GM11168 (cell line): Measurements from ENCODE around the gene SPATA3.

ENCODE experiments used
- in situ Hi-C: fragments of 300-500 bp; cut with MboI; formaldehyde crosslinking; loops from one replicate; pipeline ENCODE4 v1.12.0; 2022; ENCODE audit warnings: low sequenced_read_pairs; ENCODE audit not compliant: unreplicated experiment

SPATA3 gene

DNA sequence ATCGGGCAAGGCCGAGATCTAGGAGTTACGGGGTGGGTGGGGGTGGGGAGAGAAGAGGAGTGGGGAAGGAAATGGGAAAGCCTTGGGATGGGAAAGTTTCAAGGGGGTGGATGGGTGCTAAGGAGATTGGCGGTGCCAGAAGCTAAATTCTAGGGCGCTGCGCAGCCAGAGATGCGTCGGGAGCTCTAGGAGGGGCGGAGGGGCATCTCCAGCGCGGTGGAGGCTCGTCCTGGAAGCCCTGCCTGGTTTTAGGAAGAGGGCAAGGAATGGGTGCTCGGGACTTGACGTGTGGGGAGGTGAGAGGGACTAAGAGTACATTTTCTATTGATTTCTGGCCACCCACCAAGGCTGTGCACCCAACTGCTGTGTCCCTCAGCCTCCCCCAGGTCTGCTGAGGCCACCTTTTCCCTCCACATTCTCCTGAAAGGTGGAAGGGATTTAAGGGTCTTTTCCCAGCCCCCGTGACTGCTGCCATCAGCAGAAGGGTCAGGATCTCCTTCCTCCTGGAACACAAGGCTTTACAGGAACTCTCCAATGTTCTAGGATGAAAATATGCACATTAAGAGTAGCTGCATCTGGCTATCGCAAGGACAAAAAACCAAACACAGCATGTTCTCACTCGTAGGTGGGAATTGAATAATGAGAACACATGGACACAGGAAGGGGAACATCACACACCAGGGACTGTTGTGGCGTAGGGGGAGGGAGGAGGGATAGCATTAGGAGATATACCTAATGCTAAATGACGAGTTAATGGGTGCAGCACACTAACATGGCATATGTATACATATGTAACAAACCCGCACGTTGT lies 42.8 kb downstream of the SPATA3 start:
- in situ Hi-C loops, result no loop called here

DNA sequence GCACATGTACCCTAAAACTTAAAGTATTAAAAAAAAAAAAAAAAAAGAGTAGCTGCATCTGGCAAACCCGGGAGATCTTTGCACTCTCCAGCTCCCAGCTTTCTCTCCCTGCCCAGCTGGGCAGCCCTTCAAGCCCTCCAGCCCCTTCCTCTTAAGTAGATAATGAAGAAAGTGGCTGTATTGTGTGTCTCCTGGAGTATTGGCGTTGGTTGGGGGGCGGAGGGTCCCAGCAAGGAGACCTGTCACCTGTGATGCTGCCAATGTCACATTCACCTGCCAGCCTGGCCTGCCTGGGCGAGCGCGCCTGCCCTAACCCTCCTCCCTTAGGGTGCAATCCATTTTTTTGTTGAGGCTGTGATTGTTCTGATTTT lies 43.4 kb downstream of the SPATA3 start:
- in situ Hi-C loops, result no loop called here

DNA sequence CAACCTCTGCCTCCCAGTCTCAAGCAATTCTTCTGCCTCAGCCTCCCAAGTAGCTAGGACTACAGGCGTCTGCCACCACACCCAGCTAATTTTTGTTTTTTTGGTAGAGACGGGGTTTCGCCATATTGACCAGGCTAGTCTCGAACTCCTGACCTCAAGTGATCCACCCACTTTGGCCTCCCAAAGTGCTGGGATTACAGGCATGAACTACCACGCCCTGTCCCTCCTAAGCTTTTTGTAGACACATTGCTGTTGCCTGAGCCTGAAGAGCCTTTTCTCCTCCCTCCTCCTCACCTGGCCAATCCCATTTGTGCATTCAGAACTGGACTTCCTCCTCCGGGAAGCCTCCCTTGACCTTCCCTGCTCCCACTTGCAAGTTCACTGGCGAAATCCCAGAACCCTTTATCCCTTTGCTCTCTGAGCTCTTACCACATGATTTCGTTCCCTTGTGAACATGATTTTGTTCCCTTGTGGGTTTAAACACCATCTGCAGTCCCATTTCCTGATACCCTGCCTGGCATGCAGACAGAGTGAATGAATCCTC lies 44.0 kb downstream of the SPATA3 start:
- in situ Hi-C loops, result no loop called here

DNA sequence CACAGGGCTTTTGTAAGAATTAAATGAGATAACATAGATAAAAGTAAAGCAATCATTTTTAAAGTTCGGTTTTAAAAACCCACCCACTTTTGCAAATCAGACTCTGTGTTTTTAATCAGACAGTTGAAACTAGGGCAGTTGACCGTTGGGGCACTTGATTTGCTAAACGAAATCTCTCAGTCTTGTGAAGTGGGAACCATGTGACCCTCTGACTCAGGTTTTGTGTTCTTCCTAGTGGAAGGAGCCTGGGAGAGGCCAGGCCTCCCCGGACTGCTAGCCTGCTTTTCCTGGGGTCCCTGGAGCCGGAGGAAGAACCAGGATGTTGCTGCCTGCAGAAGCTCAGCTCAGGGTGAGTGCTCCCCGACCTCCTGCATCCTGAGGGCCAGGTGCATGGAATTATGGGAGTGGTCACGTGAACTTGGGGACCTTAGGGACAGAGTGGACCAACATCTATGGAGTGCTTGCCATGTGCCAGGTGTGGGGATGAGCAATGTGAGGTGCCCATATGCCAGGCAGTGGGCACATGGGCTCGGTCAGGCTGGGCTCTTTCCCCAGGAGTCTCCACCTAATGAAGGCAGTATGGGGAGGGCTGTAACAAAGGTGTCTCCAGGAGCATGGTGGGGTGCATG lies 45.3 kb downstream of the SPATA3 start:
- in situ Hi-C loops, result no loop called here

DNA sequence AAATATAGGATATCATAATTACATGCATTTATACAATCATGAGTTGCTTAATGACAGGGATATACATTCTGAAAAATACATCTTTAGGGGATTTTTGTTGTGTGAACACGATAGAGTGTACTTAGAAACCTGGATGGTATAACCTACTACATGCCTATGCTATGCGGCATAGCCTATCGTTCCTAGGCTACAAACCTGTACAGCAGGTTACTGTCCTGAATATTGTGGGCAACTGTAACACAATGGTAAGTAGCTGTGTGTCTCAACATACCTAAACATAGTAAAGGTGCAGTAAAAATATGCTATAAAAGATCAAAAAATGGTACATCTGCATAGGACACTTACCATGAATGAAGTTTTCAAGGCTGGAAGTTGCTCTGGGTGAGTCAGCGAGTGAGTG lies 47.9 kb downstream of the SPATA3 start:
- in situ Hi-C loops, result no loop called here

DNA sequence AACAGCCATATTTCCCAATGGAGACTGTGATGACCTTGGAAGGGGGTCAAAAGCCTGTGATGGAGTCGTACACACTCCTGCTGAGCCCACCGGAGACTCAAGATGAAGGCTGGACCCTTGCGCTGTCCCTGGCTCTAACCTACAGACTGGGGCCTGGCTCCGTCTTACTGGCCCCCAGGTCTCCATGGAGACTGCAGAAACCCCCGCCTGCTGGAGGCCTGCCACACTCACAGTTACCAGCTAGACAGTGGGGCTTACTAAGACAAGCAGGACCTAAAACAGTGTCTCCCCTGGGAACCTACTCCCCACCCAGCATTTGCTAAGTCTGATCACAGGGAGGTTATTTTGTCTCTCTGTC lies 51.0 kb downstream of the SPATA3 start:
- in situ Hi-C loops, result no loop called here

DNA sequence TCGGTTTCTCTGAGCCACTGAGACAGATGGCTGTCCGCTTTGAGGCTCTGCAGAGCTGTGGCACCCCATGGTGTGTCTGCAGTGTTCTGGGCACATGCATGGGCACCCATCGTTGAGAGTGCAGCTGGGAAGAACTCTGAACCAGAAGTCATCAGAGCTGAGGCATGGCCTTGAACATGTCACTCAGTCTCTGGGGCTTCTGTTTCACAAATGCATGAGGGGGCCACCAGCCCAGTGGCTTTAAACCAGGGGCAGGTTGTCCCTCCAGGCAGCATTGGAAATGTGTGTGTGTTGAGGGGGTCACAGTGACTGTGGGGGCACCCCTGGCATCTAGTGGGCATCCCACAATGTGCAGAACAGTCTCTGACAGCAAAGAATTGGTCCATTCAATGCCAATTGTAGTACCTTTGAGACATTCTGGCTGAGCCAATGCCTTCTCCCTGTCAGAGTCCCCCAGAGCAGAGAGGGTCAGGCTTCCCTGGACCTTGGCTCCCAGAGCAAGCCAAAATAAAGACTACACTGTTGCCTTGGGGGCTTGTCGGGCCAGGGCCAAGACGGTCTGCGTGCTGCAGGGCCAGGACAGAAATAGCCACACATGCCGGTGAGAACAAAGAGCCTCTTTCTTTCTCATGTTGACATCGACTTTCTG lies 51.5 kb downstream of the SPATA3 start:
- in situ Hi-C loops, result no loop called here

DNA sequence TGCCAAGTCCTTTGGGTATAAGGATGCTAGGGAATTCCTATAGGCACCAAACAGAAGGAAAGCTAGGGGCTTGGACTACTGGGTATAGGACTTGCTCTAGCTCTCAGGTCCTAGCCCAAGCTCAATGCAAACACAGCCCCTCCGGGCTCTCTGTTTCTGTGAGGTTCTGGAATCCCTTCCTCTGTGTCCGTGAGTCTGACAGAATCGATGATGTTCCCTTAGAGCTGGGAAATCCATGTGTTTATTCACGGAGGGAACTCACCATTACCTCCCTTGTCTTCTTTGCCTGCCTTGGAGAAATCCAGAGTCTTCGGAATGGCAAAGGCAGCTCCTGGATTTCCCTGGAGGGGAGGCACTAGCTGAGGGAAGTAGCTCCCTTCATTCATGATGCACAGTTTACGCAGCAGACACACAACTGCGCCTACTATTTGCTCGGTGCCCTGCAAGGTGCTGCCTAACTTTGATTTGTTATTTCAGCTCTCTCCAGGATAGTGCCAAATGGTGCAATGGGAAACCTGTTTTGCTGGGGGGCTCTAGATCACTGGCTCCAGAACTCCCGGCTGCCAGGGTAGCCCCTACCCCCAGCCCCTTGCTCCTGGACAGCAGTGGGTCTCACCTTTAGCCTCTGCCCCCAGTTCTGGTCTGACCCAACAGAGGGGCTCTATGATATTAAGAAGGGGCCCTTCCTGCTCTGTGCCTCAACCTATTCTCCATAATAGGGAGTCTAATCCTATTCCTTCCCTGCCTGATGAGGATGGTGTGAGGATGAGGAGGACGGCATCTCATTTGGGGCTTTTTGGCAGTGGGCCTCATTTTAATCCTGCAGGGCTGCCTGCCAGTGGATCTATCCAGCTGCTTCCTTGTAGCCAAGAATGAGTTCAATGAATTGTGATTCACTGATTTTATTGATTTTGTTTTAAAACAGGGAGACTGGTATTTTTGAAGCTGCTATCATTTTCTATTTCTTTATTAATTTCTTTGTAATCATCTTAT lies 52.3 kb downstream of the SPATA3 start:
- in situ Hi-C loops, result no loop called here

- in situ Hi-C loops, result no loop called here
Observed at GRCh38 chr2:231049286-231050017, 53.5 kb downstream of the SPATA3 start.

- in situ Hi-C loops, result no loop called here
Observed at GRCh38 chr2:231050018-231050901, 54.3 kb downstream of the SPATA3 start.

GRCh38 chr2:231051116-231051515 lies 55.2 kb downstream of the SPATA3 start:
- in situ Hi-C loops, result no loop called here

DNA sequence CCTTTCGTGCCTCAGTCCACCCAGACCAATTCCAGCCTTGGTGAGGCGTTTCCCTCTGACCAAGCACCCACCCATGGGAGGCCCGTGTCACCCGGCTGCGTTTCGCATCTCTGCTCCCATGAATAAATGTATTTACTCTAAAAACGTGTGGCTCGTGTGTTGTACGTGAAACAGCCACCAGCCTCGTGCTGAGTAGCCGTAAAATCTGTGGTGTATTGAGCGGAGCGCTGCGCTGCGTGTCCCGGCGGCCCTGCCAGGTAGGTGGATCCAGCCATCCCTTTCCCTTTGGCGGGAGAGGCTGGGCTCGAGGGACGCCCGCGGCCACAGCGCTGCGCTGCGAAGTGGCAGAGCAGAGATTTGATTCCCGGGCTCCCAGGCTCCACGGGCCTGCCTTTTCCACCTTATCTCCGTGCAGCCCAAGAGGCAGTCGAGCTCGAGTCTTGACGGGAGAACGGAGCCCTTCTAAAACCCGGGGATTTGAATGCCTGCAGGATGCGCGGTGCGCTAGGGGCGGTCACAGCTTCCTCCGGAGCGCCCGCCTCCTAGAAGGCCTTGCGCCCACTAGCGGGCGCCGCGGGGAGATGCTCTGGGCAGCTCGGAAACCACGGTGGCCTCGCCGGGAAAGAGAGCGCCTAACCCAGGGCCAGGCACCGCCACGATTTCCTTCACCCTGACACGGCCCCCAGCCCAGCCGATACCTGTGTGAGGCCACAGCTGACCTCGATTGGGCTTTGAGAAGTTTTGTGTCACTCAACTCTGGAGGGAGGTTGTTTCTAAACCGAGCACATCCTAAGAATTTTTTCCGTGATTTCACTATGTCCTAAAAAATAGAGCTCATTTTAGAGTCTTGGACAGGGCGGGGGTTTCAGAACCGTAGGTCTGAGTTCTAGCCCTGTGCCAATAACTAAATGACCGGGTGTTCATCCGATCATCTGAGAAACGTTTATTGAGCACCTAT lies 56.9 kb downstream of the SPATA3 start:
- in situ Hi-C loops, result no loop called here

DNA sequence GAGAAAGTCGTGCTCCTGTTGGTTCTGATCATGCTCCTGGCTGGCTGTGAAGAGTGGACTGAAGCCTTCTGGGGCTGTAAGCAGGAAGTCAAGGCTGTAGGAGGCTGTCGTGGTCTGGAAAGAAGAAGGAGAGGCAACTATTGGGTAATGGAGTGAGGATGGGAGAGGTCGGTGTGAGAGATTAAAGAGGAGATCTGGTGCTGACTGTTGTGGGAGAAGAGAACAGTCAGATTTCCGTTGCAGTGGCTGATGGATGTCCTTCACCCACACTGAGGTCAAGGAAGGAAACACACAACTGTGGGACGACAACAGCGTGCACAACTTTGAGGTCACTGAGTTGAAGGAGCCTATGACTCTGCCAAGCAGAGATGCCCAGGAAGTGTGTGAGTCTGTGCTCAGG lies 57.9 kb downstream of the SPATA3 start:
- in situ Hi-C loops, result no loop called here

- in situ Hi-C loops, result no loop called here
Observed at GRCh38 chr2:231056453-231057416, 60.8 kb downstream of the SPATA3 start, which contains the start of gene PSMD1. Gene PSMD1 (plus strand): TSS chr2:231056867. CDS start chr2:231057026, 159 bp downstream.

GRCh38 chr2:231057590-231057989 lies 61.7 kb downstream of the SPATA3 start:
- in situ Hi-C loops, result no loop called here
